GM12878 (cell line): ENCODE measurements around the gene KLHL20. TPM values are rescaled to one million over a fixed set of nuclear protein-coding genes. Genes with fewer than 3 reads are reported as not detected.

ENCODE experiments used
- CBFB ChIP-seq: IDR thresholded peaks from 2 replicates; pipeline ENCODE4 v1.6.1; 2016; ENCODE audit warnings: antibody characterized with exemption, low read depth
- CEBPB ChIP-seq, 2 experiments: fragments of 150-350 bp in 1 of 2; IDR thresholded peaks; 2 replicates each; pipeline ENCODE4 v1.6.1; 2012 to 2014; ENCODE audit warnings: low read depth in 2 of 2, low read length in 2 of 2, borderline replicate concordance in 1 of 2, inconsistent platforms in 1 of 2
- HSF1 ChIP-seq: fragments of 150-350 bp; IDR thresholded peaks from 2 replicates; pipeline ENCODE4 v1.6.1; 2014; ENCODE audit warnings: mild to moderate bottlenecking, low read depth, low read length
- KAT2A ChIP-seq: conservative IDR thresholded peaks from 2 replicates; pipeline ENCODE4 v1.6.1; 2011; ENCODE audit warnings: low read depth, low read length; ENCODE audit not compliant: control insufficient read depth
- MEF2A ChIP-seq: IDR thresholded peaks from 2 replicates; pipeline ENCODE4 v1.6.1; 2011; ENCODE audit warnings: low read depth, mild to moderate bottlenecking, low read length, moderate library complexity; ENCODE audit not compliant: insufficient read depth
- NBN ChIP-seq: fragments of 450-650 bp; IDR thresholded peaks from 2 replicates; pipeline ENCODE4 v1.6.1; 2016
- POLR2AphosphoS5 ChIP-seq: IDR thresholded peaks from 2 replicates; pipeline ENCODE4 v1.6.1; 2011; ENCODE audit warnings: mild to moderate bottlenecking, low read length, inconsistent platforms
- RELB ChIP-seq: fragments of 450-650 bp; IDR thresholded peaks from 2 replicates; pipeline ENCODE4 v1.6.1; 2017; ENCODE audit warnings: low read depth, mild to moderate bottlenecking, moderate library complexity
- RUNX3 ChIP-seq: IDR thresholded peaks from 2 replicates; pipeline ENCODE4 v1.6.1; 2012; ENCODE audit warnings: low read length, inconsistent platforms
- STAT1 ChIP-seq: fragments of 450-650 bp; conservative IDR thresholded peaks from 2 replicates; pipeline ENCODE4 v1.6.1; 2014; ENCODE audit warnings: antibody characterized with exemption, mild to moderate bottlenecking
- YY1 ChIP-seq: IDR thresholded peaks from 2 replicates; pipeline ENCODE4 v1.6.1; 2011; ENCODE audit warnings: low read depth, mild to moderate bottlenecking, low read length
- ZBTB33 ChIP-seq: fragments of 450-650 bp; IDR thresholded peaks from 2 replicates; pipeline ENCODE4 v1.6.1; 2017; ENCODE audit warnings: mild to moderate bottlenecking
- polyA plus RNA-seq, 11 experiments: library from polyadenylated mRNA; depleted of rRNA in 4 of 11; unstranded in 6 of 11; stranded (reverse) in 5 of 11; fragments of >200 nt; fragmentation: Nextera tagmentation in 4 of 11; fragmentation: Illumina TruSeq in 1 of 11; extraction: Ambion mirVana in 4 of 11; extraction: Trizol in 1 of 11; gene quantifications; 1 replicate in 1 of 11; 2 replicates in 10 of 11; pipeline versions ENCODE4 v1.2.1 to v1.2.3, GENCODE V29; 2011 to 2016; ENCODE audit warnings: inconsistent platforms in 2 of 11, missing spikeins in 2 of 11, low read depth in 1 of 11
- total RNA-seq, 4 experiments: library from RNA; depleted of rRNA in 3 of 4; stranded (reverse); fragments of >200 nt in 3 of 4; fragmentation: Illumina TruSeq in 1 of 4; extraction: Trizol in 1 of 4; gene quantifications; 2 replicates each; pipeline versions ENCODE4 v1.2.1 to v1.2.3, GENCODE V29; 2013 to 2021
- TF ChIP-seq, protein P1 (sequence below): fragments of 450-650 bp; IDR thresholded peaks from 2 replicates; pipeline ENCODE4 v1.6.1; 2017; ENCODE audit warnings: borderline replicate concordance
- TF ChIP-seq, protein P2 (sequence below): IDR thresholded peaks from 2 replicates; pipeline ENCODE4 v1.6.1; 2012; ENCODE audit warnings: low read depth, low read length, improper control_type of control experiment
- TF ChIP-seq, protein P3 (sequence below): fragments of 450-650 bp; formaldehyde crosslinking; IDR thresholded peaks from 2 replicates; pipeline ENCODE4 v1.4.0; 2020; ENCODE audit warnings: mild to moderate bottlenecking, moderate library complexity

Gene KLHL20
- total and polyA plus RNA-seq, 10 of the 15 experiments (the other 5 are each of a cell fraction or from before 2014, with no cell fraction given): 3.8 to 14.0 (median 10.0) TPM

DNA sequence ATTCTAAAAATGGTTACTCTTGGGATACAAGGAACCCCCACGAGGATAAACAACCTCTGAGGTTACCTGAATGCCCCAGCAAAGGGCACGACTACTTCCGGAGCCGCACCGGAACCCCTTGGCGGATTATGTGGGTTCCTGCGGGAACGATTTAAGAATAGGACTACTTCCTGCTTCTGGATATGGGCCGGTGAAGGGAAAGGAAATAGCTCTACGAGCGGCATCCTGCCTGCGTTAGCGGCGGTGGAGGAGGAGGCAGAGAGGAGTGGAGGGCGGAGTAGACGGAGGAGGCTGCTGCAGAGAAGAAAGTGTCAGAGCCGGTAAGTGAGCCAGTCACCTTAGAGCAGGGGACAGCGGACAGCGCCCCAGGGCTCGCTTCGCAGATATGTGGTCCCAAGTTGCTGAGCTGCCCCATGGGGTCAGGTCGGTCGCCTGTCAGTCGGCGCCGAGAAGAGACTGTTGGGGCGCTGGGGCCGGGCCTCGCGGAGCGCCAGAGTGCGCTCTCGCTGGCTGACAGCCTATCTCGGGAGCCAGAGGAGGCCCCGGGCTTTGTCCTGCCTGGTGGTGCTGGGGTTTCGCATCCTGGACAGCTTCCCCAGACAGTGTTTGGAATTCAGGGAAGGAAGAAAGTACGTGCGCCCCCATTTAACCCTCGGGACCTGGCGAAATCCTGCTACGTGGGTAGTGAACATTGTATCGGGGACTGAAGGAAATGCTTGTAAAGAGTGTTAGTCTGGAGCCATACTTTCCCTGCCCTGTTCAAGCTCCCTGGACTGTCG, at the start of gene KLHL20 (continued):
- peak; percentile 73; the same call in 1 of the 2 replicates for TF ChIP-seq MEF2A
- TF ChIP-seq CEBPB (IDR thresholded peaks at IDR 0.05; ENCODE audit: borderline replicate concordance in 1 of 2, low read depth in 2 of 2, low read length in 2 of 2): no peak
- TF ChIP-seq NBN: peak; percentile 88
- peak; percentile 87 for TF ChIP-seq RELB
- TF ChIP-seq RUNX3: peak; percentile 91
- TF ChIP-seq, protein P1, sequence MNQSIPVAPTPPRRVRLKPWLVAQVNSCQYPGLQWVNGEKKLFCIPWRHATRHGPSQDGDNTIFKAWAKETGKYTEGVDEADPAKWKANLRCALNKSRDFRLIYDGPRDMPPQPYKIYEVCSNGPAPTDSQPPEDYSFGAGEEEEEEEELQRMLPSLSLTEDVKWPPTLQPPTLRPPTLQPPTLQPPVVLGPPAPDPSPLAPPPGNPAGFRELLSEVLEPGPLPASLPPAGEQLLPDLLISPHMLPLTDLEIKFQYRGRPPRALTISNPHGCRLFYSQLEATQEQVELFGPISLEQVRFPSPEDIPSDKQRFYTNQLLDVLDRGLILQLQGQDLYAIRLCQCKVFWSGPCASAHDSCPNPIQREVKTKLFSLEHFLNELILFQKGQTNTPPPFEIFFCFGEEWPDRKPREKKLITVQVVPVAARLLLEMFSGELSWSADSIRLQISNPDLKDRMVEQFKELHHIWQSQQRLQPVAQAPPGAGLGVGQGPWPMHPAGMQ: no peak
- TF ChIP-seq CBFB: peak; percentile 70
- peak; percentile 87 for TF ChIP-seq YY1
- TF ChIP-seq, protein P2, sequence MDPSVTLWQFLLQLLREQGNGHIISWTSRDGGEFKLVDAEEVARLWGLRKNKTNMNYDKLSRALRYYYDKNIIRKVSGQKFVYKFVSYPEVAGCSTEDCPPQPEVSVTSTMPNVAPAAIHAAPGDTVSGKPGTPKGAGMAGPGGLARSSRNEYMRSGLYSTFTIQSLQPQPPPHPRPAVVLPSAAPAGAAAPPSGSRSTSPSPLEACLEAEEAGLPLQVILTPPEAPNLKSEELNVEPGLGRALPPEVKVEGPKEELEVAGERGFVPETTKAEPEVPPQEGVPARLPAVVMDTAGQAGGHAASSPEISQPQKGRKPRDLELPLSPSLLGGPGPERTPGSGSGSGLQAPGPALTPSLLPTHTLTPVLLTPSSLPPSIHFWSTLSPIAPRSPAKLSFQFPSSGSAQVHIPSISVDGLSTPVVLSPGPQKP: peak; percentile 98
- no peak for TF ChIP-seq ZBTB33
- TF ChIP-seq HSF1: 0 out of 2 replicates have a peak, but pooled peaks have one; percentile 70
- TF ChIP-seq KAT2A: no peak
- TF ChIP-seq STAT1: 0 out of 2 replicates have a peak, but pooled peaks have one; percentile 89
- peak; percentile 95 for TF ChIP-seq POLR2AphosphoS5
- TF ChIP-seq, protein P3, sequence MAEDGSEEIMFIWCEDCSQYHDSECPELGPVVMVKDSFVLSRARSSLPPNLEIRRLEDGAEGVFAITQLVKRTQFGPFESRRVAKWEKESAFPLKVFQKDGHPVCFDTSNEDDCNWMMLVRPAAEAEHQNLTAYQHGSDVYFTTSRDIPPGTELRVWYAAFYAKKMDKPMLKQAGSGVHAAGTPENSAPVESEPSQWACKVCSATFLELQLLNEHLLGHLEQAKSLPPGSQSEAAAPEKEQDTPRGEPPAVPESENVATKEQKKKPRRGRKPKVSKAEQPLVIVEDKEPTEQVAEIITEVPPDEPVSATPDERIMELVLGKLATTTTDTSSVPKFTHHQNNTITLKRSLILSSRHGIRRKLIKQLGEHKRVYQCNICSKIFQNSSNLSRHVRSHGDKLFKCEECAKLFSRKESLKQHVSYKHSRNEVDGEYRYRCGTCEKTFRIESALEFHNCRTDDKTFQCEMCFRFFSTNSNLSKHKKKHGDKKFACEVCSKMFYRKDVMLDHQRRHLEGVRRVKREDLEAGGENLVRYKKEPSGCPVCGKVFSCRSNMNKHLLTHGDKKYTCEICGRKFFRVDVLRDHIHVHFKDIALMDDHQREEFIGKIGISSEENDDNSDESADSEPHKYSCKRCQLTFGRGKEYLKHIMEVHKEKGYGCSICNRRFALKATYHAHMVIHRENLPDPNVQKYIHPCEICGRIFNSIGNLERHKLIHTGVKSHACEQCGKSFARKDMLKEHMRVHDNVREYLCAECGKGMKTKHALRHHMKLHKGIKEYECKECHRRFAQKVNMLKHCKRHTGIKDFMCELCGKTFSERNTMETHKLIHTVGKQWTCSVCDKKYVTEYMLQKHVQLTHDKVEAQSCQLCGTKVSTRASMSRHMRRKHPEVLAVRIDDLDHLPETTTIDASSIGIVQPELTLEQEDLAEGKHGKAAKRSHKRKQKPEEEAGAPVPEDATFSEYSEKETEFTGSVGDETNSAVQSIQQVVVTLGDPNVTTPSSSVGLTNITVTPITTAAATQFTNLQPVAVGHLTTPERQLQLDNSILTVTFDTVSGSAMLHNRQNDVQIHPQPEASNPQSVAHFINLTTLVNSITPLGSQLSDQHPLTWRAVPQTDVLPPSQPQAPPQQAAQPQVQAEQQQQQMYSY: 0 out of 2 replicates have a peak, but pooled peaks have one; percentile 18
